Activated CD4-positive, alpha-beta T cell treated with anti-CD3 and anti-CD28 coated beads for 4 hours (primary cell): ENCODE data around the gene UBN2.

Experiments used
- DNase-seq, 2 donors: peaks; one replicate each; pipeline ENCODE4 v3.0.0-alpha.2; 2020

Gene UBN2

GRCh38 chr7:139232904-139233303 lies 1.9 kb downstream of the UBN2 start:
- DNase-seq, result no peak

GRCh38 chr7:139241258-139241657 lies 10.2 kb downstream of the UBN2 start:
- DNase-seq, result no peak

- no peak for DNase-seq
Measured at GRCh38 chr7:139242741-139243281, 11.8 kb downstream of the UBN2 start.

GRCh38 chr7:139245401-139245800 lies 14.4 kb downstream of the UBN2 start:
- no peak for DNase-seq

GRCh38 chr7:139246494-139246893 lies 15.5 kb downstream of the UBN2 start:
- no peak for DNase-seq

- no peak for DNase-seq
Measured at GRCh38 chr7:139246905-139247304, 15.9 kb downstream of the UBN2 start.

GRCh38 chr7:139249179-139249810 lies 18.3 kb downstream of the UBN2 start:
- DNase-seq, result no peak

- no peak for DNase-seq
Measured at GRCh38 chr7:139252451-139252850, 21.4 kb downstream of the UBN2 start.

GRCh38 chr7:139254281-139254680 lies 23.2 kb downstream of the UBN2 start:
- no peak for DNase-seq

GRCh38 chr7:139254728-139255127 lies 23.7 kb downstream of the UBN2 start:
- no peak for DNase-seq

GRCh38 chr7:139255290-139255689 lies 24.3 kb downstream of the UBN2 start:
- no peak for DNase-seq

GRCh38 chr7:139259142-139259541 lies 28.1 kb downstream of the UBN2 start:
- no peak for DNase-seq

GRCh38 chr7:139264220-139264619 lies 33.2 kb downstream of the UBN2 start:
- DNase-seq, result no peak

- no peak for DNase-seq
Measured at GRCh38 chr7:139265673-139266072, 34.6 kb downstream of the UBN2 start.

- DNase-seq, result no peak
Measured at GRCh38 chr7:139271718-139272628, 40.9 kb downstream of the UBN2 start.

- no peak for DNase-seq
Measured at GRCh38 chr7:139284252-139284896, 53.3 kb downstream of the UBN2 start.

GRCh38 chr7:139286144-139286543 lies 55.1 kb downstream of the UBN2 start:
- no peak for DNase-seq

GRCh38 chr7:139292821-139293220 lies 61.8 kb downstream of the UBN2 start:
- no peak for DNase-seq

GRCh38 chr7:139293534-139293933 lies 62.5 kb downstream of the UBN2 start:
- no peak for DNase-seq

- no peak for DNase-seq
Measured at GRCh38 chr7:139294241-139294640, 63.2 kb downstream of the UBN2 start.

GRCh38 chr7:139294951-139295575 lies 64.0 kb downstream of the UBN2 start:
- no peak for DNase-seq

GRCh38 chr7:139297795-139298194 lies 66.8 kb downstream of the UBN2 start:
- DNase-seq, result no peak

- DNase-seq, result no peak
Measured at GRCh38 chr7:139299296-139299695, 68.3 kb downstream of the UBN2 start.
